ENCODE results near the gene SP110.
A peak's percentile ranks its signal among the peaks of the same experiment; 100 is the strongest.
"Not testable (repeated sequence)": the region's sequence is repeated elsewhere in the genome, so short reads cannot be mapped to it uniquely, and the experiment has no call there.

SP110 gene

DNA sequence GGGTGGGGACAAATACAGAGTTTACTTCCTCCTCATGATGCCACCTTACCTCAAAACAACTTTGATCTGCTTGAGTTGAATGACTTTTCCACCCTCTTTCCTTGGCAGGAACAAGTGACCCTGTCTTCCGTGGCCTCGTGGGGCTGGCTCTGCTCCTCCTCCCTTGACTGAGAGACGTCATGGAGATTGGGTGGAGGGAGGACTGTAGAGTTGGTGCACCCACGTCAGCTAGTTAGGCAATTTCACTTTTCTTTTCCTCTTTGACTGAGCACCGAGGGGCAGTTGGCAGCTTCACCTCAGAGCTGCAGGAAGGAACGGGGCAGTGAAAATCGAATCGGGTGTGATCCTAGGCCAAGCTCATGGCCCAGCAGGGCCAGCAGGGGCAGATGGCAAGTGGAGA, 5.7 kb upstream of the SP110 start, which contains the start of gene SP140:
SP140 (plus strand) TSS at position 251 of the 400 bp plus-strand sequence; CDS start at position 360, 109 bp downstream.
- no peak for DNase-seq
- H3K79me2 ChIP-seq (ENCODE audit: insufficient read depth, low read length): no peaks in the 10 kb centered on the region
- no peaks in the 10 kb centered on the region for H3K36me3 ChIP-seq (ENCODE audit: insufficient read depth, low read length)
- H4K20me1 ChIP-seq (ENCODE audit: insufficient read depth, low read length): no peaks in the 10 kb centered on the region
- H3K9ac ChIP-seq (ENCODE audit: low read depth, low read length): no peak within 1 kb of the TSS
- TF ChIP-seq, protein P1, sequence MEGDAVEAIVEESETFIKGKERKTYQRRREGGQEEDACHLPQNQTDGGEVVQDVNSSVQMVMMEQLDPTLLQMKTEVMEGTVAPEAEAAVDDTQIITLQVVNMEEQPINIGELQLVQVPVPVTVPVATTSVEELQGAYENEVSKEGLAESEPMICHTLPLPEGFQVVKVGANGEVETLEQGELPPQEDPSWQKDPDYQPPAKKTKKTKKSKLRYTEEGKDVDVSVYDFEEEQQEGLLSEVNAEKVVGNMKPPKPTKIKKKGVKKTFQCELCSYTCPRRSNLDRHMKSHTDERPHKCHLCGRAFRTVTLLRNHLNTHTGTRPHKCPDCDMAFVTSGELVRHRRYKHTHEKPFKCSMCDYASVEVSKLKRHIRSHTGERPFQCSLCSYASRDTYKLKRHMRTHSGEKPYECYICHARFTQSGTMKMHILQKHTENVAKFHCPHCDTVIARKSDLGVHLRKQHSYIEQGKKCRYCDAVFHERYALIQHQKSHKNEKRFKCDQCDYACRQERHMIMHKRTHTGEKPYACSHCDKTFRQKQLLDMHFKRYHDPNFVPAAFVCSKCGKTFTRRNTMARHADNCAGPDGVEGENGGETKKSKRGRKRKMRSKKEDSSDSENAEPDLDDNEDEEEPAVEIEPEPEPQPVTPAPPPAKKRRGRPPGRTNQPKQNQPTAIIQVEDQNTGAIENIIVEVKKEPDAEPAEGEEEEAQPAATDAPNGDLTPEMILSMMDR (IDR thresholded peaks at IDR 0.05; ENCODE audit: borderline replicate concordance, extremely low read depth, low read length, poor library complexity, severe bottlenecking): no peak
- no peak for TF ChIP-seq EZH2 (IDR thresholded peaks at IDR 0.05; ENCODE audit: borderline replicate concordance, low read depth, low read length, severe bottlenecking)
- no peak within 1 kb of the TSS for H3K27ac ChIP-seq (ENCODE audit: low read length)
- peaks cover under 1% of the 10 kb centered on the region for H3K9me3 ChIP-seq (ENCODE audit: insufficient read depth, low read length, severe bottlenecking)
- ATAC-seq (ENCODE audit: insufficient read depth, low read depth): no peak
- H3K4me2 ChIP-seq (ENCODE audit: insufficient read depth, low read length): no peak within 1 kb of the TSS
- peaks cover 10% of the 10 kb centered on the region for H3K4me1 ChIP-seq (ENCODE audit: insufficient read depth, low read length)
- no peaks in the 10 kb centered on the region for H3K27me3 ChIP-seq (ENCODE audit: insufficient read depth, low read length, poor library complexity)
- H3K4me3 ChIP-seq (ENCODE audit: low read depth in 1 of 2, low read length in 2 of 2): no peak within 1 kb of the TSS
- no peak within 1 kb of the TSS for H2AFZ ChIP-seq (ENCODE audit: low read depth, low read length)

DNA sequence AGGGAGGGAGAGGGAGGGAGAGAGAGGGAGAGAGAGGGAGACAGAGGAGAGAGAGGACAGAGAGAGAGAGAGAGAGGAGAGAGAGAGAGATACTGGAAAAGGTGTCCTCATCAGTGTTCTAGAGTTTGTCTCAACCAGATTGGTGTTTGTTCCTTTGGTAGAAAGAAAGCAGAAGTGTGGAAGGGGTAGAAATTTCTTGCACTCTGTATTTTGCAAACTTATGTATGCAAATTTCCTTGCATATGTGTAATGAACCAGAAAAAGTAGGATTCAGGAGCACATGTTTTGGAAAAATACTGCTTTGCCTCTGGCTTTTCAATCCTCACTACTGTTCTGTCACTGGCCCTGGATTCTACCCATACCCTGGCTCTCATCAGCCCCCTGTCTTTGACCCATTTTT, 4.7 kb upstream of the SP110 start:
- no peaks in the 10 kb centered on the region for H4K20me1 ChIP-seq (ENCODE audit: insufficient read depth, low read length)
- H3K4me1 ChIP-seq (ENCODE audit: insufficient read depth, low read length): peaks cover 9% of the 10 kb centered on the region
- no peaks in the 10 kb centered on the region for H3K36me3 ChIP-seq (ENCODE audit: insufficient read depth, low read length)
- H3K27me3 ChIP-seq (ENCODE audit: insufficient read depth, low read length, poor library complexity): no peaks in the 10 kb centered on the region
- H3K4me2 ChIP-seq (ENCODE audit: insufficient read depth, low read length): no peak overlapping the region
- no peaks in the 10 kb centered on the region for H3K9me3 ChIP-seq (ENCODE audit: insufficient read depth, low read length, severe bottlenecking)
- no peak overlapping the region for H3K4me3 ChIP-seq (ENCODE audit: low read depth in 1 of 2, low read length in 2 of 2)
- H2AFZ ChIP-seq (ENCODE audit: low read depth, low read length): peak overlapping the region; percentile 18; the same call in 1 of the 2 replicates
- no peak for DNase-seq
- peaks cover 3% of the 10 kb centered on the region for H3K79me2 ChIP-seq (ENCODE audit: insufficient read depth, low read length)
- TF ChIP-seq, protein P1 (IDR thresholded peaks at IDR 0.05; ENCODE audit: borderline replicate concordance, extremely low read depth, low read length, poor library complexity, severe bottlenecking): no peak
- TF ChIP-seq EZH2 (IDR thresholded peaks at IDR 0.05; ENCODE audit: borderline replicate concordance, low read depth, low read length, severe bottlenecking): no peak
- ATAC-seq (ENCODE audit: insufficient read depth, low read depth): no peak
- no peak overlapping the region for H3K27ac ChIP-seq (ENCODE audit: low read length)
- no peak overlapping the region for H3K9ac ChIP-seq (ENCODE audit: low read depth, low read length)

DNA sequence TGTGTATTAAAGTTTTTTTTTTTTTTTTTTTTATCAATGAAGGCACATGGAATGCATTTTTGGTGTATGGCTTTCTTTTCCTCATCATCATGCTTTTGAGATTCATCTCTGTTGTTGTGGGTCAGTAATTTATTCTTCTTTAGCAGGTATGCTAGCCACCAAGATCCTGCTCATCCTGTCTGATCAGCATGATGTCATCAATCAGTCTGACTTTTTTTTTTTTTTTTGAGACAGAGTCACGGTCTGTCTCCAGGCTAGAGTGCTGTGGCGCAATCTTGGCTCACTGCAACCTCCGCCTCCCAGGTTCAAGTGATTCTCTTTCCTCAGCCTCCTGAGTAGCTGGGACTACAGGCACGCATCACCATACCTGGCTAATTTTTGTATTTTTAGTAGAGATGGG, 3.0 kb upstream of the SP110 start:
- not testable (repeated sequence) for ATAC-seq (ENCODE audit: insufficient read depth, low read depth); H3K27me3 ChIP-seq (ENCODE audit: insufficient read depth, low read length, poor library complexity); H3K36me3 ChIP-seq (ENCODE audit: insufficient read depth, low read length); H3K9ac ChIP-seq (ENCODE audit: low read depth, low read length); H3K27ac ChIP-seq (ENCODE audit: low read length); H3K9me3 ChIP-seq (ENCODE audit: insufficient read depth, low read length, severe bottlenecking); H3K4me2 ChIP-seq (ENCODE audit: insufficient read depth, low read length); H3K4me3 ChIP-seq (ENCODE audit: low read depth in 1 of 2, low read length in 2 of 2); DNase-seq; H2AFZ ChIP-seq (ENCODE audit: low read depth, low read length); H4K20me1 ChIP-seq (ENCODE audit: insufficient read depth, low read length)
- H3K79me2 ChIP-seq (ENCODE audit: insufficient read depth, low read length): peaks cover 20% of the 10 kb centered on the region
- peaks cover 24% of the 10 kb centered on the region for H3K4me1 ChIP-seq (ENCODE audit: insufficient read depth, low read length)

DNA sequence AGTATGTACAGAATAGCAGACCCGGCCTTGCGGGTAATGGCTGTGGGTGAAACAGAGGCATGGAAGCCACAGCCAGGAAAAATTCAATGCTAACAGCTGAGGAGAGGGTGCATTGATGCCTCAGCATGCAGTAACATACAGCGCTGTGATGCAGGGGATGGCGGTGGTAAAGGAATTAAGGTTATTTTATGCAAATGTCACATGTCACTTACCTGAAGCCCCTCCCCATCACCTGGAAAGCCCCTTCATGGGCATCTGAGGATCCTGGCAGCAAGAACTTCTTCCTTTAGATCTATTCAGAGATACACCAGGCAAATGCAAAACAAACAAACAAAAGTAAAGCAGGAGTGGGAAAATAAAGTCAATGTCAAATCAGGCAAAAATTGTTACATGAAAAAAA, 1.7 kb upstream of the SP110 start:
- peaks cover 8% of the 10 kb centered on the region for H3K36me3 ChIP-seq (ENCODE audit: insufficient read depth, low read length)
- H3K27ac ChIP-seq (ENCODE audit: low read length): peak overlapping the region; percentile 56; the same call in 1 of the 2 replicates
- H4K20me1 ChIP-seq (ENCODE audit: insufficient read depth, low read length): no peaks in the 10 kb centered on the region
- no peak overlapping the region; the same call in 1 of the 2 replicates for H2AFZ ChIP-seq (ENCODE audit: low read depth, low read length)
- peaks cover 37% of the 10 kb centered on the region for H3K4me1 ChIP-seq (ENCODE audit: insufficient read depth, low read length)
- no peak overlapping the region for H3K9ac ChIP-seq (ENCODE audit: low read depth, low read length)
- no peak overlapping the region for H3K4me2 ChIP-seq (ENCODE audit: insufficient read depth, low read length)
- no peak for TF ChIP-seq EZH2 (IDR thresholded peaks at IDR 0.05; ENCODE audit: borderline replicate concordance, low read depth, low read length, severe bottlenecking)
- TF ChIP-seq, protein P1 (IDR thresholded peaks at IDR 0.05; ENCODE audit: borderline replicate concordance, extremely low read depth, low read length, poor library complexity, severe bottlenecking): no peak
- no peak overlapping the region for H3K4me3 ChIP-seq (ENCODE audit: low read depth in 1 of 2, low read length in 2 of 2)
- ATAC-seq (ENCODE audit: insufficient read depth, low read depth) (no peak), DNase-seq (no peak)
- peaks cover 31% of the 10 kb centered on the region for H3K79me2 ChIP-seq (ENCODE audit: insufficient read depth, low read length)
- H3K27me3 ChIP-seq (ENCODE audit: insufficient read depth, low read length, poor library complexity): no peaks in the 10 kb centered on the region
- H3K9me3 ChIP-seq (ENCODE audit: insufficient read depth, low read length, severe bottlenecking): no peaks in the 10 kb centered on the region
